ENCODE results near the gene DAPK2. TPM values are rescaled to one million over a fixed set of nuclear protein-coding genes. Genes with fewer than 3 reads are reported as not detected.

Gene DAPK2
- polyA plus RNA-seq, 1 of the 3 experiments (the other 2 are of a cell fraction) = 1.4 TPM

DNA sequence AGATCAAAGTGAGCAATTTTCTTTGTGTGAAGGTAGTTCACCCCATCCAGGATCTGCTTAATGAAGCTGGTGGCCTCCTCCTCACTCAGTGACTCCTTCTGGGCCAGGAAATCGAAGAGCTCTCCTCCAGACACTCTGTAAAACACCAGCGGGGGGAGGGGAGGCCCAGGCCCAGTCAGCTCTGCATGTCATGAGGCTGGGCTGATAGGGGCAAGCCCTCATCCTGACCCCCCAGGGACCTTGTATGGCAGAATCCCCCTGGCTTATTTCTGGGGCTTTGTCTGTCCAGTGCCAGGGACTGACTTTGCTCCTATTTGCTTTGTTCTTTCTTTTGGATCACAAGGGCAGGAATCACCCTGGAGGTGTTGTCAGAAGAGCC is 74.9 kb downstream of the DAPK2 start:
- peaks cover 2 to 5% of the 10 kb centered on the region in 2 experiments; a peak in 2 of 4 replicates for H3K4me1 ChIP-seq (ENCODE audit: control insufficient read depth in 1 of 2, insufficient read depth in 2 of 2, low read depth in 1 of 2, low read length in 1 of 2)
- ChIA-PET CTCF (interaction anchor here (0.8 to 4.5 kb wide), 3 partner anchors 9 to 466 kb away, joined by 3 to 25 read pairs (median 3); no protein-coding TSS in a partner anchor), POLR2A (no interaction called here)
- no peaks in the 10 kb centered on the region for H3K36me3 ChIP-seq (replicated peaks in 1 of 2; ENCODE audit: control insufficient read depth in 1 of 2, insufficient read depth in 2 of 2, low read length in 1 of 2)
- H2AFZ ChIP-seq (ENCODE audit: low read depth) = no peak overlapping the region
- DNase-seq = no peak
- no peaks in the 10 kb centered on the region for H4K20me1 ChIP-seq (ENCODE audit: insufficient read depth)
- no peak overlapping the region for H3K9ac ChIP-seq
- H3K4me2 ChIP-seq = no peak overlapping the region
- no peak overlapping the region for H3K27ac ChIP-seq (ENCODE audit: low read depth in 2 of 2, low read length in 1 of 2)
- 33% methylated on average over 1 of the region's 2 CpGs for WGBS (ENCODE audit: low lambda C conversion rate)
- no peaks in the 10 kb centered on the region for H3F3A ChIP-seq (replicated peaks; ENCODE audit: insufficient read depth)
- H3K9me2 ChIP-seq = no peaks in the 10 kb centered on the region
- H3K4me3 ChIP-seq (ENCODE audit: low read depth in 2 of 2, low read length in 1 of 2) = no peak overlapping the region
- no peaks in the 10 kb centered on the region for H3K9me3 ChIP-seq
- no peaks in the 10 kb centered on the region for H3K27me3 ChIP-seq (ENCODE audit: insufficient read depth)
- H3K79me2 ChIP-seq (ENCODE audit: insufficient read depth) = no peaks in the 10 kb centered on the region
- TF ChIP-seq NFIC (IDR thresholded peaks at IDR 0.05; ENCODE audit: borderline replicate concordance) = no peak
- no peak for TF ChIP-seq FOXJ3 (CRISPR knock-in tag; IDR thresholded peaks at IDR 0.05)
- TF ChIP-seq, protein P1, sequence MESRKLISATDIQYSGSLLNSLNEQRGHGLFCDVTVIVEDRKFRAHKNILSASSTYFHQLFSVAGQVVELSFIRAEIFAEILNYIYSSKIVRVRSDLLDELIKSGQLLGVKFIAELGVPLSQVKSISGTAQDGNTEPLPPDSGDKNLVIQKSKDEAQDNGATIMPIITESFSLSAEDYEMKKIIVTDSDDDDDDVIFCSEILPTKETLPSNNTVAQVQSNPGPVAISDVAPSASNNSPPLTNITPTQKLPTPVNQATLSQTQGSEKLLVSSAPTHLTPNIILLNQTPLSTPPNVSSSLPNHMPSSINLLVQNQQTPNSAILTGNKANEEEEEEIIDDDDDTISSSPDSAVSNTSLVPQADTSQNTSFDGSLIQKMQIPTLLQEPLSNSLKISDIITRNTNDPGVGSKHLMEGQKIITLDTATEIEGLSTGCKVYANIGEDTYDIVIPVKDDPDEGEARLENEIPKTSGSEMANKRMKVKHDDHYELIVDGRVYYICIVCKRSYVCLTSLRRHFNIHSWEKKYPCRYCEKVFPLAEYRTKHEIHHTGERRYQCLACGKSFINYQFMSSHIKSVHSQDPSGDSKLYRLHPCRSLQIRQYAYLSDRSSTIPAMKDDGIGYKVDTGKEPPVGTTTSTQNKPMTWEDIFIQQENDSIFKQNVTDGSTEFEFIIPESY (IDR thresholded peaks at IDR 0.05; ENCODE audit: borderline replicate concordance, low read depth) = no peak
- TF ChIP-seq FOSL2 (IDR thresholded peaks at IDR 0.05; ENCODE audit: borderline replicate concordance, low read depth) = no peak
- TF ChIP-seq, protein P2, sequence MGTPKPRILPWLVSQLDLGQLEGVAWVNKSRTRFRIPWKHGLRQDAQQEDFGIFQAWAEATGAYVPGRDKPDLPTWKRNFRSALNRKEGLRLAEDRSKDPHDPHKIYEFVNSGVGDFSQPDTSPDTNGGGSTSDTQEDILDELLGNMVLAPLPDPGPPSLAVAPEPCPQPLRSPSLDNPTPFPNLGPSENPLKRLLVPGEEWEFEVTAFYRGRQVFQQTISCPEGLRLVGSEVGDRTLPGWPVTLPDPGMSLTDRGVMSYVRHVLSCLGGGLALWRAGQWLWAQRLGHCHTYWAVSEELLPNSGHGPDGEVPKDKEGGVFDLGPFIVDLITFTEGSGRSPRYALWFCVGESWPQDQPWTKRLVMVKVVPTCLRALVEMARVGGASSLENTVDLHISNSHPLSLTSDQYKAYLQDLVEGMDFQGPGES (IDR thresholded peaks at IDR 0.05; ENCODE audit: low read depth, low read length) = no peak
- no peak for TF ChIP-seq CHD2 (IDR thresholded peaks at IDR 0.05; ENCODE audit: low read length, partially characterized antibody)
- TF ChIP-seq MEF2A (IDR thresholded peaks at IDR 0.05; ENCODE audit: borderline replicate concordance, low read depth) = no peak
- TF ChIP-seq, protein P3, sequence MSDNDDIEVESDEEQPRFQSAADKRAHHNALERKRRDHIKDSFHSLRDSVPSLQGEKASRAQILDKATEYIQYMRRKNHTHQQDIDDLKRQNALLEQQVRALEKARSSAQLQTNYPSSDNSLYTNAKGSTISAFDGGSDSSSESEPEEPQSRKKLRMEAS (IDR thresholded peaks at IDR 0.05; ENCODE audit: low read depth) = no peak
- TF ChIP-seq MXI1 (IDR thresholded peaks at IDR 0.05; ENCODE audit: low read depth, low read length) = no peak
- no peak for TF ChIP-seq GATA2 (CRISPR knock-in tag; IDR thresholded peaks at IDR 0.05)
- TF ChIP-seq, protein P4, sequence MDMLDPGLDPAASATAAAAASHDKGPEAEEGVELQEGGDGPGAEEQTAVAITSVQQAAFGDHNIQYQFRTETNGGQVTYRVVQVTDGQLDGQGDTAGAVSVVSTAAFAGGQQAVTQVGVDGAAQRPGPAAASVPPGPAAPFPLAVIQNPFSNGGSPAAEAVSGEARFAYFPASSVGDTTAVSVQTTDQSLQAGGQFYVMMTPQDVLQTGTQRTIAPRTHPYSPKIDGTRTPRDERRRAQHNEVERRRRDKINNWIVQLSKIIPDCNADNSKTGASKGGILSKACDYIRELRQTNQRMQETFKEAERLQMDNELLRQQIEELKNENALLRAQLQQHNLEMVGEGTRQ (IDR thresholded peaks at IDR 0.05; ENCODE audit: borderline replicate concordance, low read depth, low read length) = no peak
- no peak for TF ChIP-seq GABPA (IDR thresholded peaks at IDR 0.05; ENCODE audit: low read depth)
- TF ChIP-seq RFX5 (IDR thresholded peaks at IDR 0.05; ENCODE audit: low read length) = no peak
- no peak for TF ChIP-seq SMC3 (IDR thresholded peaks at IDR 0.05; ENCODE audit: low read depth, low read length)
- no peak for TF ChIP-seq SIN3A (IDR thresholded peaks at IDR 0.05; ENCODE audit: borderline replicate concordance, low read depth, low read length)
- TF ChIP-seq TCF12 (IDR thresholded peaks at IDR 0.05) = no peak
- TF ChIP-seq, protein P5, sequence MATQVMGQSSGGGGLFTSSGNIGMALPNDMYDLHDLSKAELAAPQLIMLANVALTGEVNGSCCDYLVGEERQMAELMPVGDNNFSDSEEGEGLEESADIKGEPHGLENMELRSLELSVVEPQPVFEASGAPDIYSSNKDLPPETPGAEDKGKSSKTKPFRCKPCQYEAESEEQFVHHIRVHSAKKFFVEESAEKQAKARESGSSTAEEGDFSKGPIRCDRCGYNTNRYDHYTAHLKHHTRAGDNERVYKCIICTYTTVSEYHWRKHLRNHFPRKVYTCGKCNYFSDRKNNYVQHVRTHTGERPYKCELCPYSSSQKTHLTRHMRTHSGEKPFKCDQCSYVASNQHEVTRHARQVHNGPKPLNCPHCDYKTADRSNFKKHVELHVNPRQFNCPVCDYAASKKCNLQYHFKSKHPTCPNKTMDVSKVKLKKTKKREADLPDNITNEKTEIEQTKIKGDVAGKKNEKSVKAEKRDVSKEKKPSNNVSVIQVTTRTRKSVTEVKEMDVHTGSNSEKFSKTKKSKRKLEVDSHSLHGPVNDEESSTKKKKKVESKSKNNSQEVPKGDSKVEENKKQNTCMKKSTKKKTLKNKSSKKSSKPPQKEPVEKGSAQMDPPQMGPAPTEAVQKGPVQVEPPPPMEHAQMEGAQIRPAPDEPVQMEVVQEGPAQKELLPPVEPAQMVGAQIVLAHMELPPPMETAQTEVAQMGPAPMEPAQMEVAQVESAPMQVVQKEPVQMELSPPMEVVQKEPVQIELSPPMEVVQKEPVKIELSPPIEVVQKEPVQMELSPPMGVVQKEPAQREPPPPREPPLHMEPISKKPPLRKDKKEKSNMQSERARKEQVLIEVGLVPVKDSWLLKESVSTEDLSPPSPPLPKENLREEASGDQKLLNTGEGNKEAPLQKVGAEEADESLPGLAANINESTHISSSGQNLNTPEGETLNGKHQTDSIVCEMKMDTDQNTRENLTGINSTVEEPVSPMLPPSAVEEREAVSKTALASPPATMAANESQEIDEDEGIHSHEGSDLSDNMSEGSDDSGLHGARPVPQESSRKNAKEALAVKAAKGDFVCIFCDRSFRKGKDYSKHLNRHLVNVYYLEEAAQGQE (IDR thresholded peaks at IDR 0.05; ENCODE audit: low read depth, low read length) = no peak
- TF ChIP-seq, protein P6, sequence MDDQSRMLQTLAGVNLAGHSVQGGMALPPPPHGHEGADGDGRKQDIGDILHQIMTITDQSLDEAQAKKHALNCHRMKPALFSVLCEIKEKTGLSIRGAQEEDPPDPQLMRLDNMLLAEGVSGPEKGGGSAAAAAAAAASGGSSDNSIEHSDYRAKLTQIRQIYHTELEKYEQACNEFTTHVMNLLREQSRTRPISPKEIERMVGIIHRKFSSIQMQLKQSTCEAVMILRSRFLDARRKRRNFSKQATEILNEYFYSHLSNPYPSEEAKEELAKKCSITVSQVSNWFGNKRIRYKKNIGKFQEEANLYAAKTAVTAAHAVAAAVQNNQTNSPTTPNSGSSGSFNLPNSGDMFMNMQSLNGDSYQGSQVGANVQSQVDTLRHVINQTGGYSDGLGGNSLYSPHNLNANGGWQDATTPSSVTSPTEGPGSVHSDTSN (IDR thresholded peaks at IDR 0.05) = no peak
- no peak for TF ChIP-seq FOXM1 (IDR thresholded peaks at IDR 0.05; ENCODE audit: low read depth)
- TF ChIP-seq RCOR1 (IDR thresholded peaks at IDR 0.05; ENCODE audit: low read length) = no peak

Measured in SK-N-SH (cell line).